HG03095 (cell line): ENCODE data around the gene CLIP1.
"Not testable (repeated sequence)": the region's sequence is repeated elsewhere in the genome, so short reads cannot be mapped to it uniquely, and the experiment has no call there.

Experiments used
- ATAC-seq: cut with Tn5 transposase; IDR thresholded peaks from one replicate; pipeline ENCODE4 v1.9.1; 2021; ENCODE audit warnings: moderate library complexity; ENCODE audit not compliant: unreplicated experiment

The CLIP1 gene

GRCh38 chr12:122437656-122438121 is 15.2 kb upstream of the CLIP1 start:
- ATAC-seq = no peak

- ATAC-seq = no peak
Observed at GRCh38 chr12:122435186-122435585, 12.7 kb upstream of the CLIP1 start.

GRCh38 chr12:122429043-122429442 is 6.6 kb upstream of the CLIP1 start:
- ATAC-seq = not testable (repeated sequence)

GRCh38 chr12:122427403-122427802 is 4.9 kb upstream of the CLIP1 start:
- ATAC-seq = no peak

- no peak for ATAC-seq
Observed at GRCh38 chr12:122423258-122424165, 1.0 kb upstream of the CLIP1 start.

GRCh38 chr12:122422730-122423257 is 325 bp upstream of the CLIP1 start:
- ATAC-seq = peak; percentile 8

GRCh38 chr12:122421187-122421820 is 1.2 kb downstream of the CLIP1 start:
- peak; percentile 9 for ATAC-seq

GRCh38 chr12:122420471-122421162 is 1.9 kb downstream of the CLIP1 start:
- no peak for ATAC-seq

GRCh38 chr12:122419094-122419493 is 3.4 kb downstream of the CLIP1 start:
- not testable (repeated sequence) for ATAC-seq

- not testable (repeated sequence) for ATAC-seq
Observed at GRCh38 chr12:122415665-122416064, 6.8 kb downstream of the CLIP1 start.

GRCh38 chr12:122413516-122414404 is 8.7 kb downstream of the CLIP1 start:
- no peak for ATAC-seq

GRCh38 chr12:122412851-122413433 is 9.5 kb downstream of the CLIP1 start:
- ATAC-seq = no peak

GRCh38 chr12:122411537-122411936 is 10.9 kb downstream of the CLIP1 start:
- no peak for ATAC-seq

- no peak for ATAC-seq
Observed at GRCh38 chr12:122407208-122407607, 15.3 kb downstream of the CLIP1 start.

GRCh38 chr12:122406701-122407164 is 15.7 kb downstream of the CLIP1 start:
- ATAC-seq = no peak

- ATAC-seq = no peak
Observed at GRCh38 chr12:122403831-122404230, 18.6 kb downstream of the CLIP1 start.

GRCh38 chr12:122403115-122403770 is 19.2 kb downstream of the CLIP1 start:
- no peak for ATAC-seq

GRCh38 chr12:122402264-122402663 is 20.2 kb downstream of the CLIP1 start:
- no peak for ATAC-seq
